Activated T-cell treated with anti-CD3 and anti-CD28 coated beads, Interleukin-2, amount 50 U/mL, for 24 hours (primary cell): Measurements from ENCODE around the gene CCL22.

Experiments
- DNase-seq: peaks from one replicate; pipeline ENCODE4 v3.0.0-alpha.2; 2020
- H3K27ac Mint-ChIP-seq: 2 replicates; pipeline ENCODE4 v1.8.0; 2020; ENCODE audit warnings: mild to moderate bottlenecking, mixed read lengths
- H3K27me3 Mint-ChIP-seq: 2 replicates; pipeline ENCODE4 v1.8.0; 2020; ENCODE audit warnings: mixed read lengths
- H3K36me3 Mint-ChIP-seq: 2 replicates; pipeline ENCODE4 v1.8.0; 2020; ENCODE audit warnings: low read depth, mixed read lengths
- H3K4me1 Mint-ChIP-seq: 2 replicates; pipeline ENCODE4 v1.8.0; 2020; ENCODE audit warnings: low read depth, mixed read lengths
- H3K4me3 Mint-ChIP-seq: 2 replicates; pipeline ENCODE4 v1.8.0; 2020; ENCODE audit warnings: mild to moderate bottlenecking, moderate library complexity, mixed read lengths
- H3K9me3 Mint-ChIP-seq: 2 replicates; pipeline ENCODE4 v1.8.0; 2020; ENCODE audit warnings: mixed read lengths

The CCL22 gene

GRCh38 chr16:57358527-57359095 lies at the start of gene CCL22:
TSS of gene CCL22 (plus strand) at chr16:57358783. CDS start at chr16:57358817, 34 bp downstream.
- Mint-ChIP-seq H3K4me1 (peaks cover 12% of the 10 kb centered on the region), H3K4me3 (no peak within 1 kb of the TSS), H3K27ac (no peak within 1 kb of the TSS), H3K36me3 (no peaks in the 10 kb centered on the region), H3K9me3 (no peaks in the 10 kb centered on the region), H3K27me3 (no peaks in the 10 kb centered on the region)
- DNase-seq: no peak

GRCh38 chr16:57310801-57311200 lies 47.8 kb upstream of the CCL22 start:
- H3K27me3 Mint-ChIP-seq: no peaks in the 10 kb centered on the region
- no peaks in the 10 kb centered on the region for H3K9me3 Mint-ChIP-seq
- no peak for DNase-seq
- H3K4me1 Mint-ChIP-seq: peaks cover 25% of the 10 kb centered on the region
- H3K36me3 Mint-ChIP-seq: no peaks in the 10 kb centered on the region
- H3K4me3 Mint-ChIP-seq: no peak overlapping the region
- H3K27ac Mint-ChIP-seq: no peak overlapping the region

GRCh38 chr16:57313509-57313908 lies 45.1 kb upstream of the CCL22 start:
- Mint-ChIP-seq H3K27me3 (no peaks in the 10 kb centered on the region), H3K36me3 (no peaks in the 10 kb centered on the region), H3K27ac (no peak overlapping the region), H3K4me1 (peaks cover 25% of the 10 kb centered on the region), H3K9me3 (no peaks in the 10 kb centered on the region), H3K4me3 (no peak overlapping the region)
- no peak for DNase-seq

- no peak overlapping the region for H3K4me3 Mint-ChIP-seq
- peak; percentile 46 for DNase-seq
- peaks cover 23% of the 10 kb centered on the region for H3K4me1 Mint-ChIP-seq
- H3K9me3 Mint-ChIP-seq: no peaks in the 10 kb centered on the region
- H3K27me3 Mint-ChIP-seq: no peaks in the 10 kb centered on the region
- H3K36me3 Mint-ChIP-seq: no peaks in the 10 kb centered on the region
- peak overlapping the region; percentile 45 for H3K27ac Mint-ChIP-seq
These were observed 44.3 kb upstream of the CCL22 start for GRCh38 chr16:57314161-57314785.

GRCh38 chr16:57315416-57315815 lies 43.2 kb upstream of the CCL22 start:
- H3K36me3 Mint-ChIP-seq: no peaks in the 10 kb centered on the region
- H3K4me1 Mint-ChIP-seq: peaks cover 19% of the 10 kb centered on the region
- no peak for DNase-seq
- no peaks in the 10 kb centered on the region for H3K9me3 Mint-ChIP-seq
- H3K4me3 Mint-ChIP-seq: no peak overlapping the region
- H3K27ac Mint-ChIP-seq: no peak overlapping the region
- no peaks in the 10 kb centered on the region for H3K27me3 Mint-ChIP-seq

- Mint-ChIP-seq H3K27ac (no peak overlapping the region), H3K27me3 (no peaks in the 10 kb centered on the region), H3K4me1 (peaks cover 19% of the 10 kb centered on the region), H3K9me3 (no peaks in the 10 kb centered on the region), H3K4me3 (no peak overlapping the region), H3K36me3 (no peaks in the 10 kb centered on the region)
- no peak for DNase-seq
These were observed 42.1 kb upstream of the CCL22 start for GRCh38 chr16:57316390-57317017.

- Mint-ChIP-seq H3K9me3 (no peaks in the 10 kb centered on the region), H3K27me3 (no peaks in the 10 kb centered on the region), H3K36me3 (no peaks in the 10 kb centered on the region), H3K27ac (no peak overlapping the region), H3K4me1 (peaks cover 17% of the 10 kb centered on the region), H3K4me3 (no peak overlapping the region)
- DNase-seq: no peak
These were observed 40.2 kb upstream of the CCL22 start for GRCh38 chr16:57318240-57318970.

GRCh38 chr16:57319646-57320045 lies 38.9 kb upstream of the CCL22 start:
- no peaks in the 10 kb centered on the region for H3K27me3 Mint-ChIP-seq
- H3K4me3 Mint-ChIP-seq: no peak overlapping the region
- H3K9me3 Mint-ChIP-seq: no peaks in the 10 kb centered on the region
- no peak overlapping the region for H3K27ac Mint-ChIP-seq
- H3K36me3 Mint-ChIP-seq: no peaks in the 10 kb centered on the region
- no peak for DNase-seq
- peaks cover 6% of the 10 kb centered on the region for H3K4me1 Mint-ChIP-seq

GRCh38 chr16:57324749-57325148 lies 33.8 kb upstream of the CCL22 start:
- Mint-ChIP-seq H3K9me3 (peaks cover 3% of the 10 kb centered on the region), H3K4me1 (no peaks in the 10 kb centered on the region), H3K36me3 (no peaks in the 10 kb centered on the region), H3K4me3 (no peak overlapping the region), H3K27me3 (no peaks in the 10 kb centered on the region), H3K27ac (no peak overlapping the region)
- DNase-seq: no peak

GRCh38 chr16:57325458-57325857 lies 33.1 kb upstream of the CCL22 start:
- Mint-ChIP-seq H3K9me3 (peaks cover 3% of the 10 kb centered on the region), H3K4me3 (no peak overlapping the region), H3K36me3 (no peaks in the 10 kb centered on the region), H3K27me3 (no peaks in the 10 kb centered on the region), H3K27ac (no peak overlapping the region), H3K4me1 (peaks cover 2% of the 10 kb centered on the region)
- DNase-seq: no peak

- DNase-seq: no peak
- peaks cover 3% of the 10 kb centered on the region for H3K9me3 Mint-ChIP-seq
- no peak overlapping the region for H3K27ac Mint-ChIP-seq
- no peaks in the 10 kb centered on the region for H3K27me3 Mint-ChIP-seq
- H3K36me3 Mint-ChIP-seq: no peaks in the 10 kb centered on the region
- no peak overlapping the region for H3K4me3 Mint-ChIP-seq
- peaks cover 2% of the 10 kb centered on the region for H3K4me1 Mint-ChIP-seq
These were observed 28.8 kb upstream of the CCL22 start for GRCh38 chr16:57329718-57330327.

- H3K9me3 Mint-ChIP-seq: no peaks in the 10 kb centered on the region
- H3K4me3 Mint-ChIP-seq: no peak overlapping the region
- no peak for DNase-seq
- H3K4me1 Mint-ChIP-seq: peaks cover 2% of the 10 kb centered on the region
- no peaks in the 10 kb centered on the region for H3K27me3 Mint-ChIP-seq
- no peak overlapping the region for H3K27ac Mint-ChIP-seq
- no peaks in the 10 kb centered on the region for H3K36me3 Mint-ChIP-seq
These were observed 27.2 kb upstream of the CCL22 start for GRCh38 chr16:57331355-57331754.

GRCh38 chr16:57333402-57333801 lies 25.2 kb upstream of the CCL22 start:
- peaks cover 2% of the 10 kb centered on the region for H3K4me1 Mint-ChIP-seq
- no peaks in the 10 kb centered on the region for H3K27me3 Mint-ChIP-seq
- H3K36me3 Mint-ChIP-seq: no peaks in the 10 kb centered on the region
- no peaks in the 10 kb centered on the region for H3K9me3 Mint-ChIP-seq
- no peak overlapping the region for H3K4me3 Mint-ChIP-seq
- H3K27ac Mint-ChIP-seq: no peak overlapping the region
- no peak for DNase-seq

GRCh38 chr16:57335366-57335765 lies 23.2 kb upstream of the CCL22 start:
- Mint-ChIP-seq H3K27me3 (no peaks in the 10 kb centered on the region), H3K9me3 (no peaks in the 10 kb centered on the region), H3K4me3 (no peak overlapping the region), H3K36me3 (no peaks in the 10 kb centered on the region), H3K4me1 (peaks cover 11% of the 10 kb centered on the region), H3K27ac (no peak overlapping the region)
- no peak for DNase-seq
